HG03439 (cell line): ENCODE measurements around the gene UPP1.
"Not testable (repeated sequence)": the region's sequence is repeated elsewhere in the genome, so short reads cannot be mapped to it uniquely, and the experiment has no call there.

ENCODE experiments used
- ATAC-seq: cut with Tn5 transposase; IDR thresholded peaks from one replicate; pipeline ENCODE4 v1.9.1; 2021; ENCODE audit warnings: mild to moderate bottlenecking, moderate library complexity; ENCODE audit not compliant: unreplicated experiment

Gene UPP1

GRCh38 chr7:48089046-48090003 lies at the start of gene UPP1:
UPP1 (plus strand) TSS chr7:48089265; CDS start chr7:48094784, 5,519 bp downstream.
- peak; percentile 53 for ATAC-seq

DNA sequence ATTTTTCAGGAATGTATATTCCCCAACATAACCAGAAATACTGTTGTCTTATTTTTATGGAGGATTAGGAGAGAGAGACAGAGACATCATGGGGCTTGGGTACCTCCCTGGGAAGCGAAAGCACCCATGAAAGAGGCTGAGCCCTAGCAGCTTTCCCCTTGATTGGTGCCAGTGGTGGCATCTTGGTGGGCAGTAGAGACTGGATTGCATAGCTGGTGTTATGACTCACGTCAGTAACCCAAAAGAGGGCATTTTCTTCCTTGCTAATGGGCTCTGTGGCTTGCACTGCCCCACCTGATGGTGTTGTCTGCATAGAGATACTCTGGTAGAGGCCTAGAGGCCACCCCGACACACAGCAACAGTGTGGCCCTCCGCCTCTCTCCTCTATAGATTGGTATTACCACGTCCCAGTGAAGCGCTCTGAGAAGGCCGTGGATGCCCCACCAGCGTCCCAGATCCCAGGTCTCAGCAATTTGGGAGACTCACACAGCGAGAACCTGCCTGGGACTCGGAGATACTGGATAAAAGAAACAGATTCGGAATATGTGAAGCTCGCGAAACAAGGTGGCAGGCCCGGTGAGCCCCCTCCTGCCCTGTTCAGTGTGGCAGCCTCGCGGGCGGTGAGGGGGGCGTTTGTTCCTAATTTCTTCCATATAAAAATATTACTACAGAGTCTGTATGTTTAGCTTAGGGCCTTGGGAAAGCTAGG lies 48.0 kb upstream of the UPP1 start:
- ATAC-seq = no peak

GRCh38 chr7:48041653-48041970 lies 47.5 kb upstream of the UPP1 start:
- ATAC-seq = no peak

- no peak for ATAC-seq
Measured at GRCh38 chr7:48042216-48042615, 46.8 kb upstream of the UPP1 start.

DNA sequence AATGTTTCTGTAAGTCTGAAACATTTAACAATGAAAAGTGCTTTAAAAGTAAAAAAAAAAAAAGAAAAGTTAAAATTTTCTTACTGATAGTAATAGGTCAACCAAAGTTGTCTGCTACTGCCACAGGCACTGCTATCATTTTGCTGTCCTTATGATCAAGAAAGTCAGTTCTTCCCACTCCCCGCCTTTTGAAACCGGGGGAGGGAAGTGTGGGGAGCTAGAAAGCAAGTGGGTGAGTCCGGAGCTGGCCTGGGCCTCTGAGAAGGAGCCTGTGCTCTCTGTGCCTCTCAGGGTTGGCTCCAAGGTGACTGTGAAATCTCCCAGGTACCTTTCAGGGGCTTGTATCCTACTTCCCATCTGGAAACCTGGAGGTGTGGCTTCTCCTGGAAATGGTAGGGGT lies 46.4 kb upstream of the UPP1 start:
- ATAC-seq = no peak

GRCh38 chr7:48045195-48045765 lies 43.8 kb upstream of the UPP1 start:
- ATAC-seq = no peak

GRCh38 chr7:48046458-48046857 lies 42.6 kb upstream of the UPP1 start:
- no peak for ATAC-seq

DNA sequence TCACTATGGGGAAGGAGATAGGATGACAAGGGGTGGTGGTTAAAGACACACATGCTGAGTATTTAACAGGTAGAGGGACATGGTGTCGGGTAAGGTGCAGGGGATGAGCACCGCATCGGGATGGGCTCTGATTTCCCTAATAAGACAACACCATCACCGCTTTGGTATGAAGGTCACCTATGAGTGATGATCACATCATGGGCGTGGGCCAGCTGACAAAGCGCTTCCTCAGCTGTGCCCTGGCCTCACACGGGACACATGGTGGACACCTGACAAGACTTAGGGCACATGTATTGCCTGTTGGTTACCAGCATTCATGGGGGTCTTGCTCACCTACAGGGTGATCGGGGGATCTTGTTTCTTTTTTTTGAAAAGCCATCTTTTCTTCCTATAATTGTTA lies 41.0 kb upstream of the UPP1 start:
- no peak for ATAC-seq

DNA sequence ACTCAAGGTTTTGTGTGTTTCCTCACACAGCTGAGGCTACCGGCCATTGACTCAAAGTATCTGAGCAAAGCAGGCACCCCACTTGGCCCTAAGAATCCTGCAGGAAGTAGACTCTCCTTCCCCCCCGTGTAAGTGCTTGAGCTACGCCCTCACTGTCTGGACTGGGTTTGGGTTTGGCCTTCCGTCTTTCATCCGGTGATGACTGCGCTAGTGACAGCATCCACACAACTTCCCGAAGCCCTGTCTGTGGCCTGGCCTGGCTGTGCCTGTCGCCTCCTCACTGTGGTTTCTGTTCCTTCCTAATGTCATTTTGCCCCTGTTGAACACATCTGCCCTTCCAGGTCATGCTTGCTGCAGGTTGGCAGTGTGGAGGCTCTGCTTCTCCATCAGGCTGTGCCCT lies 39.2 kb upstream of the UPP1 start:
- no peak for ATAC-seq

DNA sequence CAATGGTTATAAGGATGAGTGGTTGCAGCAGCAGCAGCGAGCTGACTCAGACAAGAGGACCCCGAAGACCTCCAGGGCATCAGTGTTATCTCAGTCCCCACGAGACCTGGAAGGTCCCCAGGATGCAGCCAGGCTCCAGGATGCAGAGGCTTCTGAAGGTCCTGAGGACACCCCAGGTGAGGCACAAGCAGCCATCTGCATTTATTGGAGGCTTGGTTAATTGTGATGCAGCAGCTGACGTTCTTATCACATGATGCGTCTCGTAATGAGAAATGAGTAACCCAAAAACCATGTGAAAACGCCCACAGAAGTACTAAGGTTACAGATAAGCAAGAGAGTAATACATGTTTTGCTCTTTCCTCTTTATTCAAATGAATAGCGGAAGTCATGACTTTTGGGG lies 36.3 kb upstream of the UPP1 start:
- ATAC-seq = peak; percentile 61

GRCh38 chr7:48053736-48054135 lies 35.3 kb upstream of the UPP1 start:
- no peak for ATAC-seq

- no peak for ATAC-seq
Measured at GRCh38 chr7:48058990-48059389, 30.1 kb upstream of the UPP1 start.

DNA sequence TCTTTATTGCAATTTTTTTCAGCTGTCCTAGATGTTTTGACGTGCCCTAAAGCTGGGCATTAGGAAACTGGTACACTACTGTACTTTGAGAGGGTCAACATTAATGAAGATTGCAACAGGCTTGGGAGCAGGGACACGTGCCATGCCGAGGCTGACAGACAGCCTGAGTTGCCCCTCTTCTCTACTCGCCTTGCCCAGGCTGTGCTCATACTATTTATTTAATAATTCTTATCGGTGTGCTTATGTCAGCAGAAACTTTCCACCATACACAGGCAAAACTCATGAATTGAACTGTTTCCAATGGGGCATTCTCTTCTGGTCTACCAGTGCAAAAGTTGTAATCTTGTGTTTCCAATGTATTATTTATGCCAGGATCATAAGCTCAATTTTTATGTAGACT lies 29.4 kb upstream of the UPP1 start:
- ATAC-seq = no peak

DNA sequence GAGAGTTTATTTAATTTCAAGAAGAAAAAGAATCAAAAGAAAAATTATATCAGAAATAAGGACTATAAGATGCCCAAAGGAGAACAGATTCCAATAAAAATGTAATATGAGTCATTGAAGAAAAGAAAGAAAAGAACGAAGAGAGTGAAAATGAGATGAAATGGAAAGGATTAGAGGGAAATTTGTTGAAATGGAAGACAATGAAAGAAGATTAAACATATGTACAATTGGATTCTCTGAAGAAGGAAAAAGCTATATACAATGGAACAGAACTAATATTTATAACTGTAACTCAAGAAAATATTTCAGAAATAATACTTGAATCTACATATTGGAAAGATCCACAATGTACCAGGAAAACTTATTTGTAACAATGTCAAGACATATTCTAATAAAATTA lies 25.1 kb upstream of the UPP1 start:
- no peak for ATAC-seq

DNA sequence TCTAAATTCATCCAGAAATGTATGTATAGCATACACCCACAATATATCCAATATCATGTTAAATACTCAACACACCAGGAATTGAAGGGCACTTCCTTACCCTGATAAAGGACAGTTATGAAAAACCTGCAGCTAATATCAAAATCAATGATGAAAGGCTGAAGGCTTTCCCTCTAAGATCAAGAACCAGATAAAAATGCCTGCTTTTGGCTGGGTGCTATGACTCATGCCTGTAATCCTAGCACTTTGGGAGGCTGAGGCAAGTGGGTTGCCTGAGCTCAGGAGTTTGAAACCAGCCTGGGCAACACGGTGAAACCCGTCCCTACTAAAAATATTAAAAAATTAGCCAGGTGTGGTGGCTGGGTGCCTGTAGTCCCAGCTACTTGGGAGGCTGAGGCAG lies 21.6 kb upstream of the UPP1 start:
- no peak for ATAC-seq

DNA sequence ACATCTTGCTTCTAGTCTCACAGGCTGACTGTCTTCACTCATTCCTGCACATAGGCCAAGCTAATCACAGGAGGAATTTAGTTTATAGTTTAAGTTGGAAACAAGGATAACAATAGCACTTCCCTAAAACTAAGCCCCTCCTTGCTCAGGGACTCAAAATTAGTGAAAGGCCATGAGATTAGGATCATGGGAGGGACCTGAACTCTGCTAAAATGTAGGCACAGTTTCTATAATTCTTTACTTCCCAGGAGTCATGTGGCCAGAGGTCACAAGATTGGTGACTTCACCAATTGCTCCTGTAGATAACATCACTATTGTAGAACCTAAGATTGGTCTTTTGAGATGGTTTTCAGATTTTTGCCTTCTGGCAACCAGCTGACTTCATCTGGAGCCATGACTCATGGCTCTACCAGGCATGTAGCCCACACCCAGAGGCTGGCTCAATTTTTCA lies 14.8 kb upstream of the UPP1 start:
- ATAC-seq = no peak

- no peak for ATAC-seq
Measured at GRCh38 chr7:48077423-48077822, 11.6 kb upstream of the UPP1 start.

GRCh38 chr7:48078470-48078869 lies 10.6 kb upstream of the UPP1 start:
- no peak for ATAC-seq

- ATAC-seq = not testable (repeated sequence)
Measured at GRCh38 chr7:48082378-48082777, 6.7 kb upstream of the UPP1 start.

DNA sequence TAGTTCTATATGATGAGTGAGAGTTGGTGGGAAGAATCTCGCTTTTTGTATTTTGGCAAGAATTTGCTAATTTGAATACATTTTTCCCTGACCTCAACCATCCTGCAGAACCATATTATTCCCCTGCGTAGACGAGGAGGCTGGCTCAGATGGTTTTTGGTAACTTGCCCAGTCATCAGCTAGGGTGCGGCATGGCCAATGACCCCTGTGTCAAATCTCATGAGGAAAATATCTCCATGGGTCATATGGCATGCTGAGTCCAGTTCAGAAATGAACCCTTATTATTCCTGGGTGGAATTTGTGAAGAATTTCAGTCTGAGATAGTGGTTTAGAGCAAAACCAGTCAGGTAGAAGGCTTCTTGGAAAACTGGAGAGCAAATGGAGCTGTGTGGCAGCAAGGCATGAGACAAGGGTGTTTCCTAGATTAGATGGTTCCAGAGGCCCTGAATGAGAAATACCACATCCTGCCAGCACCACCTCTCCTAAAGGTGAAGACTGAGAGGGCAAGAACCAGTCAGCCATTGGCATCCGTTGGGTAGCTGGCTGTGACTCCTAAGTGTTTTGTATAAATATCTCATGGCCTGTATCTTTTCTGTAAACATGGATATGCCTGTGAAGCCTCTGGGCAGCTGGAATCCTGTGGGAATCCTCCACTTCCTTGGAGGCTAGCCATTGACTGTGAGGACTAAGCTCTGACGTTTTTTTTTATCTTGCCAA lies 5.8 kb upstream of the UPP1 start:
- no peak for ATAC-seq

DNA sequence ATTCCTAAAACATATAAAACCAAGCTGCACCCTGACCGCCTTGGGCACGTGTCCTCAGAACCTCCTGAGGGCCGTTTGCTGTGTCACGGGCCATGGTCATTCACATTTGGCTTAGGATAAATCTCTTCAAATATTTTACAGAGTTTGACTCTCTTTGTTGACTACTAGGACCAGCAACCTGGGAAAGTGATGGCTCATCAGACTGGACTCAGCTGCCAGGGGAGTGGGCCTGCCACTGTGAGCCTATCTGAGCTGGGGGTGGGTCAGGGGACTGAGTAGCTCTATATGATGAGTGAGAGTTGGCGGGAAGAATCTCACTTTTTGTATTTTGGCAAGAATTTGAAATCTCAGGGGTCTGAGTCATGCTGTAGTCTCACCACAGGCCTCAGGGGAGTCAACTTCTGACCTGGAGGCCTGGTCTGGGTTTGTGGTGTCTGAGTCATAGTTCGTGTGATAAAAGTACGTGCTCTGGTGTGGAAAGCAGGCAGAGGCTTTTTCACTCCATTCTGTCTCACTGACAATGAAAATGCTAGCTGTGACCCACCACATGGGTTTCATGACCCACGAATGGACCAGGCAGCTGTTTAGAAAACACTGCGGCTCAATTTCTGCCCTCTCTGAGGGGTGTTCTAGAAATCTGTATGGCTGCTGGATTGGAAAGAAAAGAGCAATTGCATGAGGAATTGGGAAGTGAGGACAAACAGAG lies 4.2 kb upstream of the UPP1 start:
- peak; percentile 72 for ATAC-seq
